GM12878 (cell line): ENCODE data around the gene RASSF4. TPM values are rescaled to one million over a fixed set of nuclear protein-coding genes. Genes with fewer than 3 reads are reported as not detected.

ENCODE experiments used
- BMI1 ChIP-seq: fragments of 450-650 bp; IDR thresholded peaks from 2 replicates; pipeline ENCODE4 v1.6.1; 2016; ENCODE audit warnings: mild to moderate bottlenecking, moderate library complexity, borderline replicate concordance
- CHD4 ChIP-seq: fragments of 200-600 bp; sonication (generic); IDR thresholded peaks from 2 replicates; pipeline ENCODE4 v1.6.1; 2016; ENCODE audit warnings: mild to moderate bottlenecking
- CREM ChIP-seq: IDR thresholded peaks from 2 replicates; pipeline ENCODE4 v1.6.1; 2014; ENCODE audit warnings: antibody characterized with exemption, low read depth
- EGR1 ChIP-seq, 2 experiments: IDR thresholded peaks; 1 replicate in 1 of 2; 2 replicates in 1 of 2; pipeline ENCODE4 v1.6.1; 2011 to 2012; ENCODE audit warnings: low read depth in 2 of 2, low read length in 2 of 2, borderline replicate concordance in 1 of 2, mild to moderate bottlenecking in 1 of 2, moderate library complexity in 1 of 2
- ESRRA ChIP-seq: IDR thresholded peaks from 2 replicates; pipeline ENCODE4 v1.6.1; 2012; ENCODE audit warnings: mild to moderate bottlenecking, low read length, improper control_type of control experiment
- FOXK2 ChIP-seq: fragments of 450-650 bp; IDR thresholded peaks from 2 replicates; pipeline ENCODE4 v1.6.1; 2017; ENCODE audit warnings: mild to moderate bottlenecking, moderate library complexity
- IKZF1 ChIP-seq: fragments of 450-650 bp; conservative IDR thresholded peaks from 2 replicates; pipeline ENCODE4 v1.6.1; 2017; ENCODE audit warnings: antibody characterized with exemption, mild to moderate bottlenecking
- IKZF2 ChIP-seq, 2 experiments: fragments of 450-650 bp; IDR thresholded peaks; 2 replicates each; pipeline ENCODE4 v1.6.1; 2017; ENCODE audit warnings: mild to moderate bottlenecking in 2 of 2, moderate library complexity in 2 of 2
- LARP7 ChIP-seq: fragments of 450-650 bp; IDR thresholded peaks from 2 replicates; pipeline ENCODE4 v1.6.1; 2017; ENCODE audit warnings: mild to moderate bottlenecking
- MEF2B ChIP-seq: fragments of 450-650 bp; IDR thresholded peaks from 2 replicates; pipeline ENCODE4 v1.6.1; 2018; ENCODE audit warnings: mild to moderate bottlenecking, moderate library complexity; ENCODE audit not compliant: partially characterized antibody, poor library complexity, severe bottlenecking
- MTA2 ChIP-seq: fragments of 450-650 bp; IDR thresholded peaks from 2 replicates; pipeline ENCODE4 v1.6.1; 2016; ENCODE audit warnings: low read depth, mild to moderate bottlenecking, moderate library complexity
- NFIC ChIP-seq: IDR thresholded peaks from 2 replicates; pipeline ENCODE4 v1.6.1; 2012; ENCODE audit warnings: low read depth, mild to moderate bottlenecking, inconsistent platforms, low read length, moderate library complexity
- NFYA ChIP-seq: IDR thresholded peaks from 2 replicates; pipeline ENCODE4 v1.6.1; 2011; ENCODE audit warnings: low read depth, mild to moderate bottlenecking, low read length, improper control_type of control experiment, borderline replicate concordance
- PAX5 ChIP-seq: IDR thresholded peaks from 2 replicates; pipeline ENCODE4 v1.6.1; 2011; ENCODE audit warnings: low read depth, low read length, borderline replicate concordance
- PML ChIP-seq: IDR thresholded peaks from 2 replicates; pipeline ENCODE4 v1.6.1; 2012; ENCODE audit warnings: low read length, inconsistent platforms
- RUNX3 ChIP-seq: IDR thresholded peaks from 2 replicates; pipeline ENCODE4 v1.6.1; 2012; ENCODE audit warnings: low read length, inconsistent platforms
- SIX5 ChIP-seq: IDR thresholded peaks from 2 replicates; pipeline ENCODE4 v1.6.1; 2011; ENCODE audit warnings: mild to moderate bottlenecking, low read depth, low read length, moderate library complexity; ENCODE audit not compliant: severe bottlenecking
- SMAD1 ChIP-seq: fragments of 450-650 bp; IDR thresholded peaks from 2 replicates; pipeline ENCODE4 v1.6.1; 2018; ENCODE audit warnings: mild to moderate bottlenecking, low read depth; ENCODE audit not compliant: partially characterized antibody
- SMC3 ChIP-seq: IDR thresholded peaks from 2 replicates; pipeline ENCODE4 v1.6.1; 2011; ENCODE audit warnings: low read length, improper control_type of control experiment, borderline replicate concordance
- TARDBP ChIP-seq: IDR thresholded peaks from 2 replicates; pipeline ENCODE4 v1.6.1; 2016; ENCODE audit warnings: borderline replicate concordance
- TBL1XR1 ChIP-seq: IDR thresholded peaks from 2 replicates; pipeline ENCODE4 v1.6.1; 2012; ENCODE audit warnings: low read depth, low read length, improper control_type of control experiment
- ZBTB40 ChIP-seq: fragments of 450-650 bp; IDR thresholded peaks from 2 replicates; pipeline ENCODE4 v1.6.1; 2016; ENCODE audit warnings: mild to moderate bottlenecking, moderate library complexity, borderline replicate concordance
- ZNF217 ChIP-seq: fragments of 450-650 bp; IDR thresholded peaks from 2 replicates; pipeline ENCODE4 v1.6.1; 2017; ENCODE audit warnings: antibody characterized with exemption, mild to moderate bottlenecking
- ZZZ3 ChIP-seq: IDR thresholded peaks from 2 replicates; pipeline ENCODE4 v1.6.1; 2011; ENCODE audit warnings: low read depth; ENCODE audit not compliant: control insufficient read depth, insufficient read length
- polyA plus RNA-seq, 11 experiments: library from polyadenylated mRNA; depleted of rRNA in 4 of 11; unstranded in 6 of 11; stranded (reverse) in 5 of 11; fragments of >200 nt; fragmentation: Nextera tagmentation in 4 of 11; fragmentation: Illumina TruSeq in 1 of 11; extraction: Ambion mirVana in 4 of 11; extraction: Trizol in 1 of 11; gene quantifications; 1 replicate in 1 of 11; 2 replicates in 10 of 11; pipeline versions ENCODE4 v1.2.1 to v1.2.3, GENCODE V29; 2011 to 2016; ENCODE audit warnings: inconsistent platforms in 2 of 11, missing spikeins in 2 of 11, low read depth in 1 of 11
- total RNA-seq, 4 experiments: library from RNA; depleted of rRNA in 3 of 4; stranded (reverse); fragments of >200 nt in 3 of 4; fragmentation: Illumina TruSeq in 1 of 4; extraction: Trizol in 1 of 4; gene quantifications; 2 replicates each; pipeline versions ENCODE4 v1.2.1 to v1.2.3, GENCODE V29; 2013 to 2021
- TF ChIP-seq, protein P1 (sequence below): IDR thresholded peaks from 2 replicates; pipeline ENCODE4 v1.6.1; 2011; ENCODE audit warnings: borderline replicate concordance, low read depth, mild to moderate bottlenecking, moderate library complexity, mixed read lengths, low read length; ENCODE audit not compliant: insufficient read depth; ENCODE audit errors: extremely low read length
- TF ChIP-seq, protein P2 (sequence below): IDR thresholded peaks from 2 replicates; pipeline ENCODE4 v1.6.1; 2011; ENCODE audit warnings: mild to moderate bottlenecking, low read depth, low read length, moderate library complexity; ENCODE audit not compliant: insufficient replicate concordance

The RASSF4 gene
- total and polyA plus RNA-seq, 10 of the 15 experiments (the other 5 are each of a cell fraction or from before 2014, with no cell fraction given), result 3.7 to 71.1 (median 16.8) TPM

DNA sequence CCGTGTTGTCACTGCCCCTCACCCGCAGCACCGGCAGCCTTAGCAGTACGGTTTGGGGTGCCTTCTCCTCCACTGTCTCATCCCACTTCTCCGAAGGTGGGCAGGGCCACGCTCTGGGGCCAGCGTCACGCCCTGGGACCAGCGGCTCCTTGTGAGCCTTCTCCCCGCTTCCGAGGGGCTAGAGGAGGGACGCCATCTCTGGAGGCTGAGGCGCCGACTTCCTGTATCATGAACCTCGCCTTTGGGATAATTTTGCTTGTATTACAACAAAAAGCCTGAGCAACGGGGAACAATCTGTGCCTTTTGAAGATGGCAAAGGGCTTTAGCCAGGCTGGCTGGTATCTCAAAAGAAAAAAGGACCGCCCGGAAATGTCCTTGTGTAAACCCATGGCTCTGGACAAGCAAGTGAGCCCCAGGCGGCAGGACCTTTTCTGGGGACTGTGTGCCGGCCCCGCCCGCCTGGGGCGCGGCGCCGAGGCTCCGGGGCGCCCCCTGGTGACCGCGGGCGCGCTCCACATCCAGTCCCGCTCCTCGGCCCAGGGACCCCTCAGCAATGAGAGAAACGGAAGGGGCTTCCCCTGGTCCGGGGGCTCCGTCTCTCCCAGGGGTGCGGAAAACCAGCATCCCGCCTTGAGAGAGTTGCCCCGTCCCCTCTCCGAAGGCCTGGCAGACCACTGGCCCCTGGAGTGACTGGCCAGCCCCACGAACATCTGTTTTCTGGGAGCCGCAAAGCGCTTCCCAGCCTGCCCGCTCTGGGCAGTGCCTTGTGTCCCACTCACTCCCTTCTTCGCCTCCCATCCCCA, 15.2 kb downstream of the RASSF4 start (continued):
- TF ChIP-seq SMAD1, result no peak
- 0 out of 2 replicates have a peak, but pooled peaks have one; percentile 24 for TF ChIP-seq PAX5
- TF ChIP-seq, protein P1, sequence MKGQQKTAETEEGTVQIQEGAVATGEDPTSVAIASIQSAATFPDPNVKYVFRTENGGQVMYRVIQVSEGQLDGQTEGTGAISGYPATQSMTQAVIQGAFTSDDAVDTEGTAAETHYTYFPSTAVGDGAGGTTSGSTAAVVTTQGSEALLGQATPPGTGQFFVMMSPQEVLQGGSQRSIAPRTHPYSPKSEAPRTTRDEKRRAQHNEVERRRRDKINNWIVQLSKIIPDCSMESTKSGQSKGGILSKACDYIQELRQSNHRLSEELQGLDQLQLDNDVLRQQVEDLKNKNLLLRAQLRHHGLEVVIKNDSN, result no peak
- no peak for TF ChIP-seq BMI1
- no peak for TF ChIP-seq ZBTB40
- TF ChIP-seq NFIC, result no peak
- 0 out of 2 replicates have a peak, but pooled peaks have one; percentile 8 for TF ChIP-seq ESRRA
- no peak for TF ChIP-seq EGR1 (IDR thresholded peaks at IDR 0.05; ENCODE audit: borderline replicate concordance in 1 of 2, low read depth in 2 of 2, low read length in 2 of 2)
- peak; percentile 59 for TF ChIP-seq RUNX3
- TF ChIP-seq SMC3, result peak; percentile 89
- TF ChIP-seq, protein P2, sequence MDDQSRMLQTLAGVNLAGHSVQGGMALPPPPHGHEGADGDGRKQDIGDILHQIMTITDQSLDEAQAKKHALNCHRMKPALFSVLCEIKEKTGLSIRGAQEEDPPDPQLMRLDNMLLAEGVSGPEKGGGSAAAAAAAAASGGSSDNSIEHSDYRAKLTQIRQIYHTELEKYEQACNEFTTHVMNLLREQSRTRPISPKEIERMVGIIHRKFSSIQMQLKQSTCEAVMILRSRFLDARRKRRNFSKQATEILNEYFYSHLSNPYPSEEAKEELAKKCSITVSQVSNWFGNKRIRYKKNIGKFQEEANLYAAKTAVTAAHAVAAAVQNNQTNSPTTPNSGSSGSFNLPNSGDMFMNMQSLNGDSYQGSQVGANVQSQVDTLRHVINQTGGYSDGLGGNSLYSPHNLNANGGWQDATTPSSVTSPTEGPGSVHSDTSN, result no peak
- TF ChIP-seq ZNF217, result no peak
- no peak for TF ChIP-seq FOXK2
- TF ChIP-seq MEF2B, result no peak
- no peak for TF ChIP-seq NFYA
- TF ChIP-seq TARDBP, result no peak
- no peak for TF ChIP-seq CREM
- no peak; the same call in none of the 2 replicates for TF ChIP-seq IKZF1
- no peak for TF ChIP-seq ZZZ3
- no peak for TF ChIP-seq PML
- no peak for TF ChIP-seq CHD4
- no peak for TF ChIP-seq MTA2
- no peak for TF ChIP-seq SIX5
- no peak for TF ChIP-seq IKZF2 (IDR thresholded peaks at IDR 0.05)
- peak; percentile 39; the same call in 1 of the 2 replicates for TF ChIP-seq LARP7
- peak; percentile 59; the same call in 1 of the 2 replicates for TF ChIP-seq TBL1XR1
